ENCODE measurements around the gene KCNJ1. TPM values are rescaled to one million over a fixed set of nuclear protein-coding genes. Genes with fewer than 3 reads are reported as not detected.

Gene KCNJ1
- total RNA-seq, 5 donors from 2014 or later (not counting 1 experiment from before 2014, with no cell fraction given), result not detected

- peak overlapping the region in 1 of 2 donors; percentile 21 for H3K27ac Mint-ChIP-seq
- ChIA-PET POLR2A (no interaction called here), CTCF (interaction anchor here (0.5 to 1.5 kb wide), 5 partner anchors 9 to 1143 kb away, joined by 3 to 5 read pairs (median 4); partner anchors contain the start of gene PRDM10 (in 1 of the 2))
- WGBS (ENCODE audit: insufficient coverage), result 28% methylated on average over 27 of the region's 33 CpGs
- H3K27me3 Mint-ChIP-seq, result peaks cover 3% of the 10 kb centered on the region in 2 donors
- Histone ChIP-seq H3K4me1 (ENCODE audit: control insufficient read depth in 1 of 2, extremely low read depth in 1 of 2, insufficient read depth in 2 of 2, low read length in 2 of 2) (peaks cover 0 to 9% of the 10 kb centered on the region in 2 experiments), H3K4me3 (ENCODE audit: control insufficient read depth in 1 of 2, extremely low read depth in 1 of 2, low read length in 1 of 2) (no peak overlapping the region), H3K36me3 (ENCODE audit: control insufficient read depth in 2 of 2, extremely low read depth in 1 of 2, insufficient read depth in 1 of 2, low read length in 1 of 2) (no peaks in the 10 kb centered on the region), H3K9me3 (no peaks in the 10 kb centered on the region), H3K27ac (ENCODE audit: low read length) (no peak overlapping the region), H3K27me3 (replicated peaks in 1 of 2; ENCODE audit: control insufficient read depth in 2 of 2, extremely low read depth in 1 of 2, insufficient read depth in 2 of 2, low read length in 1 of 2) (peaks cover 0 to 25% of the 10 kb centered on the region in 2 experiments)
- no peaks in the 10 kb centered on the region for H3K36me3 Mint-ChIP-seq
- H3K4me3 Mint-ChIP-seq, result no peak overlapping the region
- H3K9me3 Mint-ChIP-seq, result no peaks in the 10 kb centered on the region
- peaks cover 5 to 11% (median 9%) of the 10 kb centered on the region in 3 donors for H3K4me1 Mint-ChIP-seq
- DNase-seq, result peak; percentile 34 to 85 (median 66)
- ATAC-seq (replicated peaks in 1 of 4), result peak; percentile 86 to 94 (median 92)
Observed at GRCh38 chr11:128859563-128860441, 7.3 kb downstream of the KCNJ1 start.

GRCh38 chr11:128857341-128857740, 9.8 kb downstream of the KCNJ1 start:
- H3K9me3 Mint-ChIP-seq, result no peaks in the 10 kb centered on the region
- Histone ChIP-seq H3K27ac (ENCODE audit: low read length) (no peak overlapping the region), H3K9me3 (no peaks in the 10 kb centered on the region), H3K4me1 (ENCODE audit: control insufficient read depth in 1 of 2, extremely low read depth in 1 of 2, insufficient read depth in 2 of 2, low read length in 2 of 2) (peaks cover 0 to 9% of the 10 kb centered on the region in 2 experiments), H3K4me3 (ENCODE audit: control insufficient read depth in 1 of 2, extremely low read depth in 1 of 2, low read length in 1 of 2) (no peak overlapping the region), H3K27me3 (replicated peaks in 1 of 2; ENCODE audit: control insufficient read depth in 2 of 2, extremely low read depth in 1 of 2, insufficient read depth in 2 of 2, low read length in 1 of 2) (peaks cover 0 to 23% of the 10 kb centered on the region in 2 experiments), H3K36me3 (ENCODE audit: control insufficient read depth in 2 of 2, extremely low read depth in 1 of 2, insufficient read depth in 1 of 2, low read length in 1 of 2) (no peaks in the 10 kb centered on the region)
- peaks cover 3 to 5% of the 10 kb centered on the region in 2 donors for H3K27me3 Mint-ChIP-seq
- DNase-seq (no peak), ATAC-seq (replicated peaks in 1 of 4) (no peak)
- ChIA-PET CTCF (interaction anchor here (0.5 to 1.9 kb wide), 13 partner anchors 9 to 1573 kb away, joined by 3 to 12 read pairs (median 4); no protein-coding TSS in a partner anchor), POLR2A (interaction anchor here (0.5 to 0.8 kb wide), 5 partner anchors 33 to 256 kb away, joined by 4 to 19 read pairs (median 9); no protein-coding TSS in a partner anchor)
- WGBS (ENCODE audit: insufficient coverage), result no CpG with 5 or more reads among the region's 2 CpGs
- no peak overlapping the region for H3K4me3 Mint-ChIP-seq
- no peak overlapping the region for H3K27ac Mint-ChIP-seq
- H3K4me1 Mint-ChIP-seq, result peaks cover 5 to 11% (median 9%) of the 10 kb centered on the region in 3 donors
- no peaks in the 10 kb centered on the region for H3K36me3 Mint-ChIP-seq

GRCh38 chr11:128856241-128856640, 10.9 kb downstream of the KCNJ1 start:
- Histone ChIP-seq H3K27ac (ENCODE audit: low read length) (no peak overlapping the region), H3K9me3 (no peaks in the 10 kb centered on the region), H3K36me3 (ENCODE audit: control insufficient read depth in 2 of 2, extremely low read depth in 1 of 2, insufficient read depth in 1 of 2, low read length in 1 of 2) (no peaks in the 10 kb centered on the region), H3K27me3 (replicated peaks in 1 of 2; ENCODE audit: control insufficient read depth in 2 of 2, extremely low read depth in 1 of 2, insufficient read depth in 2 of 2, low read length in 1 of 2) (peaks cover 0 to 18% of the 10 kb centered on the region in 2 experiments), H3K4me1 (ENCODE audit: control insufficient read depth in 1 of 2, extremely low read depth in 1 of 2, insufficient read depth in 2 of 2, low read length in 2 of 2) (peaks cover 0 to 9% of the 10 kb centered on the region in 2 experiments), H3K4me3 (ENCODE audit: control insufficient read depth in 1 of 2, extremely low read depth in 1 of 2, low read length in 1 of 2) (no peak overlapping the region)
- no peaks in the 10 kb centered on the region for H3K36me3 Mint-ChIP-seq
- no peak overlapping the region for H3K27ac Mint-ChIP-seq
- ATAC-seq (replicated peaks in 1 of 4) (no peak), DNase-seq (no peak)
- peaks cover 2 to 3% of the 10 kb centered on the region in 2 donors for H3K27me3 Mint-ChIP-seq
- no peaks in the 10 kb centered on the region for H3K9me3 Mint-ChIP-seq
- H3K4me1 Mint-ChIP-seq, result peaks cover 5 to 11% (median 9%) of the 10 kb centered on the region in 3 donors
- CTCF ChIA-PET, result interaction anchor here in 1 of 2 donors (1.7 kb wide), 1 partner anchor 26 kb away, joined by 12 read pairs; no protein-coding TSS in a partner anchor
- WGBS (ENCODE audit: insufficient coverage), result 83% methylated on average over 4 of the region's 6 CpGs
- H3K4me3 Mint-ChIP-seq, result no peak overlapping the region
- POLR2A ChIA-PET, result no interaction called here

- no peak overlapping the region for H3K27ac ChIP-seq (ENCODE audit: low read length)
- Mint-ChIP-seq H3K4me1 (peaks cover 3 to 5% (median 5%) of the 10 kb centered on the region in 3 donors), H3K9me3 (no peaks in the 10 kb centered on the region), H3K36me3 (no peaks in the 10 kb centered on the region), H3K4me3 (no peak overlapping the region), H3K27me3 (peaks cover 0 to 2% of the 10 kb centered on the region in 2 donors), H3K27ac (no peak overlapping the region)
- ATAC-seq (replicated peaks in 1 of 4) (no peak), DNase-seq (no peak)
- 88% methylated on average over 6 of the region's 7 CpGs for WGBS (ENCODE audit: insufficient coverage)
- H3K4me1 ChIP-seq (ENCODE audit: control insufficient read depth in 1 of 2, extremely low read depth in 1 of 2, insufficient read depth in 2 of 2, low read length in 2 of 2), result peaks cover 0 to 5% of the 10 kb centered on the region in 2 experiments
- H3K27me3 ChIP-seq (replicated peaks in 1 of 2; ENCODE audit: control insufficient read depth in 2 of 2, extremely low read depth in 1 of 2, insufficient read depth in 2 of 2, low read length in 1 of 2), result peaks cover 0 to 10% of the 10 kb centered on the region in 2 experiments
- ChIA-PET POLR2A (no interaction called here), CTCF (no interaction called here)
- H3K36me3 ChIP-seq (ENCODE audit: control insufficient read depth in 2 of 2, extremely low read depth in 1 of 2, insufficient read depth in 1 of 2, low read length in 1 of 2), result no peaks in the 10 kb centered on the region
- H3K9me3 ChIP-seq, result no peaks in the 10 kb centered on the region
- no peak overlapping the region for H3K4me3 ChIP-seq (ENCODE audit: control insufficient read depth in 1 of 2, extremely low read depth in 1 of 2, low read length in 1 of 2)
Observed at GRCh38 chr11:128854841-128855240, 12.3 kb downstream of the KCNJ1 start.

- H3K27ac Mint-ChIP-seq, result no peak overlapping the region
- ATAC-seq (replicated peaks in 1 of 4) (no peak), DNase-seq (no peak)
Observed at GRCh38 chr11:128853559-128853958, 13.5 kb downstream of the KCNJ1 start.

GRCh38 chr11:128852327-128853023, 14.6 kb downstream of the KCNJ1 start:
- Mint-ChIP-seq H3K4me3 (no peak overlapping the region), H3K4me1 (peaks cover 0 to 7% (median 7%) of the 10 kb centered on the region in 3 donors), H3K27ac (no peak overlapping the region), H3K9me3 (no peaks in the 10 kb centered on the region), H3K27me3 (peaks cover 0 to 2% of the 10 kb centered on the region in 2 donors), H3K36me3 (no peaks in the 10 kb centered on the region)
- no peak overlapping the region for H3K27ac ChIP-seq (ENCODE audit: low read length)
- no peak for DNase-seq
- peaks cover 0 to 5% of the 10 kb centered on the region in 2 experiments for H3K4me1 ChIP-seq (ENCODE audit: control insufficient read depth in 1 of 2, extremely low read depth in 1 of 2, insufficient read depth in 2 of 2, low read length in 2 of 2)
- POLR2A ChIA-PET, result no interaction called here
- H3K36me3 ChIP-seq (ENCODE audit: control insufficient read depth in 2 of 2, extremely low read depth in 1 of 2, insufficient read depth in 1 of 2, low read length in 1 of 2), result no peaks in the 10 kb centered on the region
- ATAC-seq (replicated peaks in 1 of 4), result no peak
- CTCF ChIA-PET, result interaction anchor here (0.7 to 1.9 kb wide), 3 partner anchors 9 to 695 kb away, joined by 3 to 8 read pairs (median 6); no protein-coding TSS in a partner anchor
- no peak overlapping the region for H3K4me3 ChIP-seq (ENCODE audit: control insufficient read depth in 1 of 2, extremely low read depth in 1 of 2, low read length in 1 of 2)
- WGBS (ENCODE audit: insufficient coverage), result 91% methylated on average over 10 of the region's 13 CpGs
- H3K27me3 ChIP-seq (replicated peaks in 1 of 2; ENCODE audit: control insufficient read depth in 2 of 2, extremely low read depth in 1 of 2, insufficient read depth in 2 of 2, low read length in 1 of 2), result peaks cover 0 to 3% of the 10 kb centered on the region in 2 experiments
- no peaks in the 10 kb centered on the region for H3K9me3 ChIP-seq

More at GRCh38 chr11:128853559-128853958, 13.5 kb downstream of the KCNJ1 start:
- Histone ChIP-seq H3K4me3 (ENCODE audit: control insufficient read depth in 1 of 2, extremely low read depth in 1 of 2, low read length in 1 of 2) (no peak overlapping the region), H3K27ac (ENCODE audit: low read length) (no peak overlapping the region), H3K4me1 (ENCODE audit: control insufficient read depth in 1 of 2, extremely low read depth in 1 of 2, insufficient read depth in 2 of 2, low read length in 2 of 2) (peaks cover 0 to 3% of the 10 kb centered on the region in 2 experiments), H3K9me3 (no peaks in the 10 kb centered on the region), H3K36me3 (ENCODE audit: control insufficient read depth in 2 of 2, extremely low read depth in 1 of 2, insufficient read depth in 1 of 2, low read length in 1 of 2) (no peaks in the 10 kb centered on the region), H3K27me3 (replicated peaks in 1 of 2; ENCODE audit: control insufficient read depth in 2 of 2, extremely low read depth in 1 of 2, insufficient read depth in 2 of 2, low read length in 1 of 2) (peaks cover 0 to 3% of the 10 kb centered on the region in 2 experiments)
- WGBS (ENCODE audit: insufficient coverage), result no CpG with 5 or more reads among the region's 6 CpGs
- POLR2A ChIA-PET, result interaction anchor here in 1 of 2 donors (0.7 kb wide), 1 partner anchor 598 kb away, joined by 4 read pairs; no protein-coding TSS in a partner anchor
- peaks cover 0 to 2% of the 10 kb centered on the region in 2 donors for H3K27me3 Mint-ChIP-seq
- CTCF ChIA-PET, result interaction anchor here (0.6 to 0.7 kb wide), 2 partner anchors 11 to 100 kb away, joined by 3 read pairs; no protein-coding TSS in a partner anchor
- H3K4me3 Mint-ChIP-seq, result no peak overlapping the region
- H3K36me3 Mint-ChIP-seq, result no peaks in the 10 kb centered on the region
- peaks cover 0 to 5% (median 5%) of the 10 kb centered on the region in 3 donors for H3K4me1 Mint-ChIP-seq
- H3K9me3 Mint-ChIP-seq, result no peaks in the 10 kb centered on the region
